PC-3 (cell line): ENCODE measurements around the gene TNNC2.

ENCODE experiments used
- EZH2 ChIP-seq: fragments of 300-600 bp; sonication (generic); IDR thresholded peaks from one replicate; pipeline ENCODE4 v1.6.1; 2017; ENCODE audit warnings: antibody characterized with exemption, mild to moderate bottlenecking, low read length; ENCODE audit not compliant: unreplicated experiment
- EZH2phosphoT487 ChIP-seq: fragments of 300-600 bp; sonication (generic); IDR thresholded peaks from 2 replicates; pipeline ENCODE4 v1.6.1; 2018; ENCODE audit warnings: mild to moderate bottlenecking, antibody characterized with exemption, low read length, borderline replicate concordance
- TF ChIP-seq, protein P1 (sequence below): fragments of 300-600 bp; sonication (generic); conservative IDR thresholded peaks from 2 replicates; pipeline ENCODE4 v1.5.1; 2017; ENCODE audit warnings: antibody characterized with exemption, low read depth, mild to moderate bottlenecking, low read length

DNA sequence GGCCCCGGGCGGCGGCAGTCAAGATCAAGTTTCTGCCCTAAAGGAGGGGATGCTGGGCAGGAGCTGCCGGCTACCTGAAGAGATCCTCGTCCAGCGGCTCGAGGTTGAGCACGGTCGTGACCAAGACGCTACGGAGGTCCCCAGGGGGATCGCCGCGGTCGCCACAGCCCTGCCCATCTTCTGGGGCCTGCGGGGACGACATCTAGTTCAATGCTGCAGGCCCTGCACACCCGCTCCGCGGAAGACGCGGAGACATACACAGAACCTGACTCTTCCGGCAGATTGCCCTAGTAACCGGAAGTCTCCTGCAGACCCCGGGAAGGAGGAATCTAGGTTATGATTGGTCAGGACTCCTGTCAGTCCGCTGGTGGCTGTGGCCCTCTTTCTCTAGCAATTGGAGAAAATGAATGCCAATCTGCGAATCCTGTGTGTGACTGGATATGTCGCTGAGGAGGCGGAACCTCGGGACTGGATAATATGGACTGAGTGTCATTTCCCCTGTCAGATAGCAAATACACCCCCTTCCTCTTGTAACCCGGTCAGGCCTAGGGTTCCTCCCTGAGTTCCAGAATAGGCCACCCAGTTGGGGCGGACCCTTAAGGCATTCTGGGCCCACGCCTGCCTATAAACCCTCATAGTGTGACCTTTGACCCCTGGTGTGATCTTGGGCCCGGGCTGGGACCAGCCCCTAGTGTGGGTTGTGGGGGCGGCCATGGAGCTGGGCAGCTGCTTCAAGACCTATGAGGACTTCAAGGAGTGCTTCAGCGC lies 30.2 kb upstream of the TNNC2 start, which contains the start of the genes ACOT8 and ZSWIM3:
- TF ChIP-seq, protein P1, sequence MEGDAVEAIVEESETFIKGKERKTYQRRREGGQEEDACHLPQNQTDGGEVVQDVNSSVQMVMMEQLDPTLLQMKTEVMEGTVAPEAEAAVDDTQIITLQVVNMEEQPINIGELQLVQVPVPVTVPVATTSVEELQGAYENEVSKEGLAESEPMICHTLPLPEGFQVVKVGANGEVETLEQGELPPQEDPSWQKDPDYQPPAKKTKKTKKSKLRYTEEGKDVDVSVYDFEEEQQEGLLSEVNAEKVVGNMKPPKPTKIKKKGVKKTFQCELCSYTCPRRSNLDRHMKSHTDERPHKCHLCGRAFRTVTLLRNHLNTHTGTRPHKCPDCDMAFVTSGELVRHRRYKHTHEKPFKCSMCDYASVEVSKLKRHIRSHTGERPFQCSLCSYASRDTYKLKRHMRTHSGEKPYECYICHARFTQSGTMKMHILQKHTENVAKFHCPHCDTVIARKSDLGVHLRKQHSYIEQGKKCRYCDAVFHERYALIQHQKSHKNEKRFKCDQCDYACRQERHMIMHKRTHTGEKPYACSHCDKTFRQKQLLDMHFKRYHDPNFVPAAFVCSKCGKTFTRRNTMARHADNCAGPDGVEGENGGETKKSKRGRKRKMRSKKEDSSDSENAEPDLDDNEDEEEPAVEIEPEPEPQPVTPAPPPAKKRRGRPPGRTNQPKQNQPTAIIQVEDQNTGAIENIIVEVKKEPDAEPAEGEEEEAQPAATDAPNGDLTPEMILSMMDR = no peak
- TF ChIP-seq EZH2 (no peak), EZH2phosphoT487 (no peak)
